PC-9 (cell line): Measurements from ENCODE around the gene HTR4. TPM values are rescaled to one million over a fixed set of nuclear protein-coding genes. Genes with fewer than 3 reads are reported as not detected.

Source experiments
- BruUV-seq: library from RNA; stranded (reverse); fragments of 400-500 nt; replicated peaks from 2 replicates; lab custom pipeline; 2021; lab: Mats Ljungman, UMichigan
- CTCF ChIA-PET: fragments of 300-600 bp; sonication (Branson Sonifier 250); formaldehyde crosslinking; loops from one replicate; lab custom pipeline; 2022; ENCODE audit warnings: antibody characterized with exemption; lab: Charles Lee
- POLR2A ChIA-PET: fragments of 300-600 bp; sonication (Branson Sonifier 250); formaldehyde crosslinking; loops from one replicate; lab custom pipeline; 2022; ENCODE audit warnings: antibody characterized with exemption; ENCODE audit not compliant: unreplicated experiment; lab: Charles Lee
- DNase-seq, 2 experiments: peaks; one replicate each; pipeline versions ENCODE4 v3.0.0 to v3.0.0-alpha.2; 2015 to 2022; ENCODE audit warnings: mixed read lengths in 1 of 2
- H2AFZ ChIP-seq: fragments of 200-600 bp; sonication (generic); 2 replicates; pipeline ENCODE4 v1.8.1; 2017; ENCODE audit warnings: antibody characterized with exemption
- H3F3A ChIP-seq: fragments of 200-600 bp; sonication (generic); 2 replicates; pipeline ENCODE4 v1.8.1; 2017; ENCODE audit warnings: antibody characterized with exemption, mild to moderate bottlenecking, low read depth; ENCODE audit not compliant: insufficient read depth
- H3K27ac ChIP-seq: fragments of 200-600 bp; sonication (generic); 2 replicates; pipeline ENCODE4 v1.6.1; 2016; ENCODE audit warnings: mixed run types
- H3K27me3 ChIP-seq: fragments of 200-600 bp; sonication (generic); 2 replicates; pipeline ENCODE4 v1.6.1; 2016; ENCODE audit warnings: low read depth, mixed run types; ENCODE audit not compliant: insufficient read depth
- H3K36me3 ChIP-seq: fragments of 200-600 bp; sonication (generic); 2 replicates; pipeline ENCODE4 v1.6.1; 2016; ENCODE audit warnings: low read depth, mixed run types
- H3K4me1 ChIP-seq: fragments of 200-600 bp; sonication (generic); replicated peaks from 2 replicates; pipeline ENCODE4 v1.6.1; 2016; ENCODE audit warnings: mixed run types; ENCODE audit not compliant: insufficient read depth
- H3K4me2 ChIP-seq: fragments of 200-600 bp; sonication (generic); 2 replicates; pipeline ENCODE4 v1.6.1; 2017; ENCODE audit warnings: mixed run types
- H3K4me3 ChIP-seq: fragments of 200-600 bp; sonication (generic); 2 replicates; pipeline ENCODE4 v1.6.1; 2016; ENCODE audit warnings: mixed run types
- H3K79me2 ChIP-seq: fragments of 200-600 bp; sonication (generic); 2 replicates; pipeline ENCODE4 v1.6.1; 2017; ENCODE audit warnings: low read depth, mixed run types
- H3K9me2 ChIP-seq: fragments of 200-600 bp; sonication (generic); 2 replicates; pipeline ENCODE4 v1.8.1; 2017; ENCODE audit warnings: mild to moderate bottlenecking; ENCODE audit not compliant: insufficient read depth
- H3K9me3 ChIP-seq: fragments of 200-600 bp; sonication (generic); 2 replicates; pipeline ENCODE4 v1.8.1; 2016; ENCODE audit warnings: low read depth; ENCODE audit not compliant: insufficient read depth
- H4K20me1 ChIP-seq: fragments of 200-600 bp; sonication (generic); 2 replicates; pipeline ENCODE4 v1.8.1; 2017; ENCODE audit not compliant: insufficient read depth
- EZH2 ChIP-seq: fragments of 200-600 bp; sonication (generic); IDR thresholded peaks from 2 replicates; pipeline ENCODE4 v1.8.0; 2017; ENCODE audit warnings: antibody characterized with exemption, low read depth
- intact Hi-C: fragments of 100-400 bp; cut with micrococcal nuclease; formaldehyde crosslinking; loops from one replicate; pipeline ENCODE4 v1.10.0; 2022; ENCODE audit not compliant: unreplicated experiment
- total RNA-seq: library from RNA; stranded (reverse); gene quantifications from 2 replicates; pipeline ENCODE4 v1.2.3, GENCODE V29; 2021
- TF ChIP-seq, protein P1 (sequence below): fragments of 200-600 bp; sonication (generic); conservative IDR thresholded peaks from 2 replicates; pipeline ENCODE4 v1.6.1; 2017; ENCODE audit warnings: mixed run types, antibody characterized with exemption, mild to moderate bottlenecking, moderate library complexity

HTR4 gene
- total RNA-seq, 1 experiment from 2014 or later, result not detected

DNA sequence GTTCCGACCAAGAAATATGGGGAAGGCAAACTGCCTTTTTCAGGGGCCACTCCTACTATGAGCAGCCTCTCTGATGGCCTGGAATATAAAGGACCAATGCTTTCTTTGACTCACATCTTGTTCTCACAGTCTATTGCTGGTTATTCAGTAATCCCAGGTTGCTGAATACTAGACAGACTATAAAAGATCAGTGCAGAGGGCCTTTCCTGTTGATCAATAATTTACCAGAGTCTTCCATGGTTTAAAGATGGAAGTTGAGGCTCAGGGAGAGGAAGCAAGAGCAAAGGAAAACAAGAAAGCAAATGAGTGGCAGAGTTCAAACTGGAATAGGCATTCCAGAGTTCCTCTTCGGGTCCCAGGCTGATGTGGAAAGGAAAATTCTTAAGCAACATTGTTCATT is 207.7 kb downstream of the HTR4 start:
- Histone ChIP-seq H3K9me3 (no peaks in the 10 kb centered on the region), H3K9me2 (no peaks in the 10 kb centered on the region; the same call in 1 of the 2 replicates), H3K27me3 (no peaks in the 10 kb centered on the region), H3K36me3 (0 out of 2 replicates have a peak, but pooled peaks cover 3% of the 10 kb centered on the region), H3K27ac (no peak overlapping the region), H3F3A (no peaks in the 10 kb centered on the region; the same call in 1 of the 2 replicates), H3K4me1 (no peaks in the 10 kb centered on the region), H3K79me2 (no peaks in the 10 kb centered on the region), H2AFZ (no peak overlapping the region), H3K4me3 (no peak overlapping the region), H3K4me2 (no peak overlapping the region), H4K20me1 (no peaks in the 10 kb centered on the region)
- no peak for DNase-seq
- CTCF ChIA-PET, result no interaction called here
- intact Hi-C loops, result no loop called here
- POLR2A ChIA-PET, result no interaction called here
- TF ChIP-seq, protein P1, sequence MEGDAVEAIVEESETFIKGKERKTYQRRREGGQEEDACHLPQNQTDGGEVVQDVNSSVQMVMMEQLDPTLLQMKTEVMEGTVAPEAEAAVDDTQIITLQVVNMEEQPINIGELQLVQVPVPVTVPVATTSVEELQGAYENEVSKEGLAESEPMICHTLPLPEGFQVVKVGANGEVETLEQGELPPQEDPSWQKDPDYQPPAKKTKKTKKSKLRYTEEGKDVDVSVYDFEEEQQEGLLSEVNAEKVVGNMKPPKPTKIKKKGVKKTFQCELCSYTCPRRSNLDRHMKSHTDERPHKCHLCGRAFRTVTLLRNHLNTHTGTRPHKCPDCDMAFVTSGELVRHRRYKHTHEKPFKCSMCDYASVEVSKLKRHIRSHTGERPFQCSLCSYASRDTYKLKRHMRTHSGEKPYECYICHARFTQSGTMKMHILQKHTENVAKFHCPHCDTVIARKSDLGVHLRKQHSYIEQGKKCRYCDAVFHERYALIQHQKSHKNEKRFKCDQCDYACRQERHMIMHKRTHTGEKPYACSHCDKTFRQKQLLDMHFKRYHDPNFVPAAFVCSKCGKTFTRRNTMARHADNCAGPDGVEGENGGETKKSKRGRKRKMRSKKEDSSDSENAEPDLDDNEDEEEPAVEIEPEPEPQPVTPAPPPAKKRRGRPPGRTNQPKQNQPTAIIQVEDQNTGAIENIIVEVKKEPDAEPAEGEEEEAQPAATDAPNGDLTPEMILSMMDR, result no peak
- no peak for TF ChIP-seq EZH2
- no TSS peak for BruUV-seq

- Histone ChIP-seq H3K4me2 (no peak overlapping the region), H3K36me3 (peaks cover 3% of the 10 kb centered on the region; the same call in 1 of the 2 replicates), H3F3A (no peaks in the 10 kb centered on the region; the same call in 1 of the 2 replicates), H3K4me1 (no peaks in the 10 kb centered on the region), H3K27me3 (no peaks in the 10 kb centered on the region), H4K20me1 (no peaks in the 10 kb centered on the region), H3K4me3 (no peak overlapping the region), H3K27ac (no peak overlapping the region), H2AFZ (no peak overlapping the region), H3K9me2 (no peaks in the 10 kb centered on the region; the same call in 1 of the 2 replicates), H3K9me3 (no peaks in the 10 kb centered on the region), H3K79me2 (no peaks in the 10 kb centered on the region)
- no peak for TF ChIP-seq EZH2
- no TSS peak for BruUV-seq
- POLR2A ChIA-PET, result no interaction called here
- intact Hi-C loops, result loop anchor here (2.0 kb wide), 2 partner anchors 267 to 589 kb away; no protein-coding TSS in a partner anchor
- CTCF ChIA-PET, result no interaction called here
- DNase-seq, result no peak
These were observed 208.7 kb downstream of the HTR4 start for GRCh38 chr5:148445578-148445977.

DNA sequence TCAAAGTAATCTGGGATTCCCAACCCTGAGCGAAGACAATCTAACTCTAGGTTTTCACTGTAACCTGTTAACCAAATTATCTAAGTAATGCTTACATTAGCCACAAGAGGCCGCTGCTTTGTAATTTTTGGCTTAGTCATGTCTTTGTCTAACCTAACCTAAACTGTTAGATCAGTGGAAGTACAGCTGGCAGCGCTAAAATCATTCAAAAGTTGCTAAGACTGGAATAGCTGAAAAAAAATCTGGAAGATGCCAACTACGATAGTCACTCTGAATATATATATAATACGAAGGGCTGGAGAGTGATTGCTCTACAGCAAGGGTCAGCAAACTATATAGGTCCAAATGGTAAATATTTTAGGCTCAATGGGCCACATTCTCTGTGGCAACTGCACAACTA is 210.3 kb downstream of the HTR4 start:
- ChIA-PET CTCF (interaction anchor here (0.6 to 5.4 kb wide), 5 partner anchors 284 to 786 kb away, joined by 4 to 50 read pairs (median 5); no protein-coding TSS in a partner anchor), POLR2A (interaction anchor here (0.6 kb wide), 1 partner anchor 279 kb away, joined by 6 read pairs; no protein-coding TSS in a partner anchor)
- no peak for TF ChIP-seq EZH2
- TF ChIP-seq, protein P1, result peak; percentile 89

More for the DNA sequence above, 210.3 kb downstream of the HTR4 start:
- no peaks in the 10 kb centered on the region for H4K20me1 ChIP-seq
- no peak overlapping the region for H2AFZ ChIP-seq
- no peaks in the 10 kb centered on the region for H3K79me2 ChIP-seq
- H3K4me3 ChIP-seq, result no peak overlapping the region
- no TSS peak for BruUV-seq
- H3F3A ChIP-seq, result no peaks in the 10 kb centered on the region; the same call in 1 of the 2 replicates
- no peaks in the 10 kb centered on the region for H3K27me3 ChIP-seq
- H3K27ac ChIP-seq, result no peak overlapping the region
- intact Hi-C loops, result loop anchor here (1.0 to 5.0 kb wide), 7 partner anchors 39 to 823 kb away; no protein-coding TSS in a partner anchor
- peaks cover 10% of the 10 kb centered on the region for H3K36me3 ChIP-seq
- no peak overlapping the region for H3K4me2 ChIP-seq
- H3K4me1 ChIP-seq, result no peaks in the 10 kb centered on the region
- DNase-seq, result peak; percentile 39 to 65
- no peaks in the 10 kb centered on the region for H3K9me2 ChIP-seq
- no peaks in the 10 kb centered on the region for H3K9me3 ChIP-seq
